OCI-LY7 (cell line): Measurements from ENCODE around the gene TSPAN9. TPM values are rescaled to one million over a fixed set of nuclear protein-coding genes. Genes with fewer than 3 reads are reported as not detected.

Source experiments
- BruUV-seq: library from RNA; stranded (reverse); fragments of 400-500 nt; replicated peaks from 2 replicates; lab custom pipeline; 2021; lab: Mats Ljungman, UMichigan
- CTCF ChIA-PET: fragments of 300-600 bp; sonication (Branson Sonifier 250); formaldehyde crosslinking; loops from one replicate; lab custom pipeline; 2022; ENCODE audit warnings: antibody characterized with exemption; ENCODE audit not compliant: unreplicated experiment; lab: Charles Lee
- POLR2A ChIA-PET: fragments of 300-600 bp; sonication (Branson Sonifier 250); formaldehyde crosslinking; loops from one replicate; lab custom pipeline; 2022; ENCODE audit warnings: antibody characterized with exemption; lab: Charles Lee
- DNase-seq: peaks from one replicate; pipeline ENCODE4 v3.0.0-alpha.2; 2015; ENCODE audit warnings: low spot score
- H2AFZ ChIP-seq: fragments of 200-600 bp; sonication (generic), shearing (Covaris generic); 2 replicates; pipeline ENCODE4 v1.6.1; 2014; ENCODE audit warnings: mild to moderate bottlenecking, antibody characterized with exemption, low read length, moderate library complexity
- H3K27ac ChIP-seq: fragments of 200-600 bp; sonication (generic); 2 replicates; pipeline ENCODE4 v1.5.1; 2014; ENCODE audit warnings: mixed run types, low read depth, mild to moderate bottlenecking, moderate library complexity, low read length, inconsistent platforms; ENCODE audit not compliant: poor library complexity, severe bottlenecking
- H3K36me3 ChIP-seq: fragments of 200-600 bp; sonication (generic); 2 replicates; pipeline ENCODE4 v1.6.1; 2014; ENCODE audit warnings: mild to moderate bottlenecking, antibody characterized with exemption, low read length, moderate library complexity, mixed read lengths; ENCODE audit not compliant: insufficient read depth
- H3K4me1 ChIP-seq: fragments of 200-600 bp; sonication (generic); 2 replicates; pipeline ENCODE4 v1.5.1; 2014; ENCODE audit warnings: mild to moderate bottlenecking, low read length; ENCODE audit not compliant: insufficient read depth, poor library complexity, severe bottlenecking
- H3K4me2 ChIP-seq: fragments of 200-600 bp; sonication (generic); 2 replicates; pipeline ENCODE4 v1.6.1; 2014; ENCODE audit warnings: mild to moderate bottlenecking, low read length
- H3K4me3 ChIP-seq: fragments of 200-600 bp; sonication (generic); 2 replicates; pipeline ENCODE4 v1.5.1; 2014; ENCODE audit warnings: mild to moderate bottlenecking, low read depth, low read length; ENCODE audit not compliant: poor library complexity, severe bottlenecking
- H3K79me2 ChIP-seq: fragments of 200-600 bp; sonication (generic); 2 replicates; pipeline ENCODE4 v1.6.1; 2016; ENCODE audit warnings: low read depth, mild to moderate bottlenecking, low read length, moderate library complexity, mixed read lengths; ENCODE audit not compliant: insufficient read depth
- H3K9me2 ChIP-seq: fragments of 200-600 bp; sonication (generic); 2 replicates; pipeline ENCODE4 v1.6.1; 2016; ENCODE audit warnings: mild to moderate bottlenecking, low read length, mixed read lengths; ENCODE audit not compliant: insufficient read depth
- H3K9me3 ChIP-seq: fragments of 200-600 bp; sonication (generic); 2 replicates; pipeline ENCODE4 v1.6.1; 2014; ENCODE audit warnings: mild to moderate bottlenecking, mixed run types, low read length, mixed read lengths
- H4K20me1 ChIP-seq: fragments of 200-600 bp; sonication (generic); 2 replicates; pipeline ENCODE4 v1.6.1; 2014; ENCODE audit warnings: mild to moderate bottlenecking, antibody characterized with exemption, low read length, moderate library complexity, mixed read lengths; ENCODE audit not compliant: insufficient read depth
- CTCF ChIP-seq: fragments of 200-600 bp; sonication (generic); conservative IDR thresholded peaks from 2 replicates; pipeline ENCODE4 v1.5.1; 2014; ENCODE audit warnings: mild to moderate bottlenecking, antibody characterized with exemption, low read length, moderate library complexity, mixed read lengths
- EZH2phosphoT487 ChIP-seq: fragments of 200-600 bp; sonication (generic); IDR thresholded peaks from 2 replicates; pipeline ENCODE4 v1.6.1; 2018; ENCODE audit warnings: low read depth, borderline replicate concordance, mild to moderate bottlenecking, mixed run types, antibody characterized with exemption, low read length, moderate library complexity, mixed read lengths
- intact Hi-C: fragments of 100-400 bp; cut with micrococcal nuclease; formaldehyde crosslinking; loops from one replicate; pipeline ENCODE4 v1.10.0; 2022; ENCODE audit not compliant: unreplicated experiment
- total RNA-seq, 2 experiments: library from RNA; depleted of rRNA in 1 of 2; stranded (reverse); fragments of >200 nt in 1 of 2; shearing (Covaris generic) in 1 of 2; gene quantifications; 2 replicates each; pipeline ENCODE4 v1.2.3, GENCODE V29; 2014 to 2022

Gene TSPAN9
- total RNA-seq, 2 experiments from 2014 or later = 0.50 to 0.74 TPM

DNA sequence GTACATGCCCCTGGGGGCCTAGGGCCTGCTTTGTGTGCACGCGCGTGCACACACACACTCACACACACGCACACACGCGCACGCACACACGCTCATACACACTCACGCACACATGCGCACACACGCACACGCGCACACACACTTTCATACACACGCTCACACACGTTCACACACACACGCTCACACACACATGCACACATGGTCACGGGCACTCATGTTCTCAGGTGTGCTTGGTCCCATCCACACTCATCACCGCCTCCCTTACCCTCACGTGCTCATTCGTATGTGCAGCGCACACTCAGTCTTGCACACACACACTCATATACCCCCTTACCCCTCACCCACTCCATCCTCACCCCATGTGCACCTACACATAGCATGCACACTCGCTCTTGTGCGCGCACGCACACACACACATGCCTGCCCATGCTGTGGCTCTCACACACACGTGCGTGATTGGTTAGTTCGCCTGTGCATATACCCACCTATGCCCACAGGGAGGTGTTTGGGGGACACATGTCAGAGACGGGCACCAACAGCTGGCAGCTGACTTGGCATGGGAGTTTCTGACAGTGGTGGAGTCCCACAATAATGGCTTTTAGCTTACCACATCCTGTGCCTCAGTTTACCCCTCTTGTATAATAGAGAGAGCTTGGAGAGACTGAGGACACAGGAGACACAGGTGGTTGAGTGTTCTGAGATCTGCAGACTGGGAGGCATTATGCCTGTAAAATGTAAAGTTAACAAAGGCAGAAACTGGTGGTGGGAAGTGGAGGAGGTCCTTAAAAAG, 28.7 kb downstream of the TSPAN9 start:
- no peaks in the 10 kb centered on the region for H3K4me1 ChIP-seq
- no peak overlapping the region for H2AFZ ChIP-seq
- no TSS peak for BruUV-seq
- no peaks in the 10 kb centered on the region for H4K20me1 ChIP-seq
- no peaks in the 10 kb centered on the region for H3K9me2 ChIP-seq
- no peaks in the 10 kb centered on the region for H3K9me3 ChIP-seq
- no peaks in the 10 kb centered on the region for H3K79me2 ChIP-seq
- no peak for DNase-seq
- TF ChIP-seq CTCF (no peak), EZH2phosphoT487 (no peak)
- no peak overlapping the region for H3K4me2 ChIP-seq
- no peak overlapping the region for H3K4me3 ChIP-seq
- H3K27ac ChIP-seq = no peak overlapping the region
- POLR2A ChIA-PET = no interaction called here
- CTCF ChIA-PET = no interaction called here
- intact Hi-C loops = no loop called here
- H3K36me3 ChIP-seq = no peaks in the 10 kb centered on the region

GRCh38 chr12:3106579-3106978, 29.4 kb downstream of the TSPAN9 start:
- no TSS peak for BruUV-seq
- Histone ChIP-seq H2AFZ (no peak overlapping the region), H3K4me1 (no peaks in the 10 kb centered on the region), H3K4me3 (no peak overlapping the region), H3K27ac (no peak overlapping the region), H4K20me1 (no peaks in the 10 kb centered on the region), H3K36me3 (no peaks in the 10 kb centered on the region), H3K9me2 (no peaks in the 10 kb centered on the region), H3K4me2 (no peak overlapping the region), H3K9me3 (no peaks in the 10 kb centered on the region), H3K79me2 (no peaks in the 10 kb centered on the region)
- ChIA-PET CTCF (no interaction called here), POLR2A (no interaction called here)
- TF ChIP-seq CTCF = no peak
- TF ChIP-seq EZH2phosphoT487 = no peak
- intact Hi-C loops = no loop called here
- no peak for DNase-seq

GRCh38 chr12:3107071-3107583, 29.9 kb downstream of the TSPAN9 start:
- CTCF ChIA-PET = no interaction called here
- H3K36me3 ChIP-seq = no peaks in the 10 kb centered on the region

More at GRCh38 chr12:3107071-3107583, 29.9 kb downstream of the TSPAN9 start:
- H3K27ac ChIP-seq = no peak overlapping the region
- no peaks in the 10 kb centered on the region for H3K79me2 ChIP-seq
- DNase-seq = no peak
- no peaks in the 10 kb centered on the region for H4K20me1 ChIP-seq
- no peak overlapping the region for H3K4me2 ChIP-seq
- no peaks in the 10 kb centered on the region for H3K9me3 ChIP-seq
- H3K9me2 ChIP-seq = no peaks in the 10 kb centered on the region
- intact Hi-C loops = no loop called here
- H2AFZ ChIP-seq = no peak overlapping the region
- TF ChIP-seq EZH2phosphoT487 (no peak), CTCF (no peak)
- H3K4me3 ChIP-seq = no peak overlapping the region
- no peaks in the 10 kb centered on the region for H3K4me1 ChIP-seq
- POLR2A ChIA-PET = no interaction called here
- BruUV-seq = no TSS peak
